Activated naive CD8-positive, alpha-beta T cell treated with anti-CD3 and anti-CD28 coated beads, Interleukin-2, amount 50 U/mL, for 24 hours (primary cell): ENCODE measurements around the gene PXYLP1.

Experiments used
- ATAC-seq: fragments of 150-1000 bp; cut with Tn5 transposase; one replicate; pipeline ENCODE4 v1.10.0; 2021
- DNase-seq: peaks from one replicate; pipeline ENCODE4 v3.0.0; 2021
- H3K27ac Mint-ChIP-seq: one replicate; pipeline ENCODE4 v1.8.0; 2021; ENCODE audit warnings: mild to moderate bottlenecking, mixed read lengths
- H3K27me3 Mint-ChIP-seq: one replicate; pipeline ENCODE4 v1.8.0; 2021; ENCODE audit warnings: mixed read lengths
- H3K36me3 Mint-ChIP-seq: one replicate; pipeline ENCODE4 v1.8.0; 2021; ENCODE audit warnings: low read depth, mixed read lengths
- H3K4me1 Mint-ChIP-seq: one replicate; pipeline ENCODE4 v1.8.0; 2021; ENCODE audit warnings: mixed read lengths
- H3K4me3 Mint-ChIP-seq: one replicate; pipeline ENCODE4 v1.8.0; 2021; ENCODE audit warnings: mild to moderate bottlenecking, moderate library complexity, mixed read lengths
- H3K9me3 Mint-ChIP-seq: one replicate; pipeline ENCODE4 v1.8.0; 2021; ENCODE audit warnings: mixed read lengths

The PXYLP1 gene

GRCh38 chr3:141236361-141236760 lies 4.7 kb downstream of the PXYLP1 start:
- no peak overlapping the region for H3K4me3 Mint-ChIP-seq
- no peaks in the 10 kb centered on the region for H3K27me3 Mint-ChIP-seq
- peaks cover 14% of the 10 kb centered on the region for H3K36me3 Mint-ChIP-seq
- H3K9me3 Mint-ChIP-seq = no peaks in the 10 kb centered on the region
- H3K27ac Mint-ChIP-seq = peak overlapping the region; percentile 10
- DNase-seq (no peak), ATAC-seq (no peak)
- peaks cover 79% of the 10 kb centered on the region for H3K4me1 Mint-ChIP-seq

- Mint-ChIP-seq H3K36me3 (peaks cover 18% of the 10 kb centered on the region), H3K27me3 (no peaks in the 10 kb centered on the region), H3K4me1 (peaks cover 82% of the 10 kb centered on the region), H3K9me3 (no peaks in the 10 kb centered on the region), H3K4me3 (peak overlapping the region; percentile 26), H3K27ac (peak overlapping the region; percentile 76)
- DNase-seq = peak; percentile 26
- peak; percentile 91 for ATAC-seq
These were observed 6.3 kb downstream of the PXYLP1 start for GRCh38 chr3:141237701-141238521.

GRCh38 chr3:141239511-141240281 lies 8.1 kb downstream of the PXYLP1 start:
- Mint-ChIP-seq H3K4me1 (peaks cover 80% of the 10 kb centered on the region), H3K9me3 (no peaks in the 10 kb centered on the region)

GRCh38 chr3:141240286-141240685 lies 8.7 kb downstream of the PXYLP1 start:
- H3K27ac Mint-ChIP-seq = no peak overlapping the region
- H3K4me3 Mint-ChIP-seq = no peak overlapping the region
- peaks cover 19% of the 10 kb centered on the region for H3K36me3 Mint-ChIP-seq
- no peak for ATAC-seq
- no peaks in the 10 kb centered on the region for H3K27me3 Mint-ChIP-seq
- H3K4me1 Mint-ChIP-seq = peaks cover 76% of the 10 kb centered on the region
- H3K9me3 Mint-ChIP-seq = no peaks in the 10 kb centered on the region
- no peak for DNase-seq

More at GRCh38 chr3:141239511-141240281, 8.1 kb downstream of the PXYLP1 start:
- ATAC-seq (no peak), DNase-seq (no peak)
- H3K27me3 Mint-ChIP-seq = no peaks in the 10 kb centered on the region
- H3K36me3 Mint-ChIP-seq = peaks cover 19% of the 10 kb centered on the region
- no peak overlapping the region for H3K4me3 Mint-ChIP-seq
- no peak overlapping the region for H3K27ac Mint-ChIP-seq

GRCh38 chr3:141240687-141241615 lies 9.3 kb downstream of the PXYLP1 start:
- H3K27ac Mint-ChIP-seq = no peak overlapping the region
- H3K4me1 Mint-ChIP-seq = peaks cover 72% of the 10 kb centered on the region
- no peak for ATAC-seq
- H3K4me3 Mint-ChIP-seq = no peak overlapping the region
- no peaks in the 10 kb centered on the region for H3K27me3 Mint-ChIP-seq
- no peaks in the 10 kb centered on the region for H3K9me3 Mint-ChIP-seq
- no peak for DNase-seq
- peaks cover 16% of the 10 kb centered on the region for H3K36me3 Mint-ChIP-seq

GRCh38 chr3:141241616-141242376 lies 10.2 kb downstream of the PXYLP1 start:
- H3K4me3 Mint-ChIP-seq = no peak overlapping the region
- peaks cover 14% of the 10 kb centered on the region for H3K36me3 Mint-ChIP-seq
- no peaks in the 10 kb centered on the region for H3K9me3 Mint-ChIP-seq
- no peak overlapping the region for H3K27ac Mint-ChIP-seq
- H3K4me1 Mint-ChIP-seq = peaks cover 65% of the 10 kb centered on the region
- no peak for ATAC-seq
- no peaks in the 10 kb centered on the region for H3K27me3 Mint-ChIP-seq
- no peak for DNase-seq

GRCh38 chr3:141242377-141243092 lies 10.9 kb downstream of the PXYLP1 start:
- Mint-ChIP-seq H3K27ac (peak overlapping the region; percentile 78), H3K9me3 (no peaks in the 10 kb centered on the region), H3K36me3 (peaks cover 14% of the 10 kb centered on the region), H3K4me1 (peaks cover 59% of the 10 kb centered on the region), H3K4me3 (peak overlapping the region; percentile 53), H3K27me3 (no peaks in the 10 kb centered on the region)
- no peak for ATAC-seq
- DNase-seq = no peak

- H3K27me3 Mint-ChIP-seq = no peaks in the 10 kb centered on the region
- H3K4me3 Mint-ChIP-seq = peak overlapping the region; percentile 53
- peaks cover 14% of the 10 kb centered on the region for H3K36me3 Mint-ChIP-seq
- no peaks in the 10 kb centered on the region for H3K9me3 Mint-ChIP-seq
- ATAC-seq = peak; percentile 100
- H3K4me1 Mint-ChIP-seq = peaks cover 52% of the 10 kb centered on the region
- DNase-seq = peak; percentile 74
- H3K27ac Mint-ChIP-seq = peak overlapping the region; percentile 78
These were observed 11.7 kb downstream of the PXYLP1 start for GRCh38 chr3:141243271-141243707.

- Mint-ChIP-seq H3K27me3 (no peaks in the 10 kb centered on the region), H3K36me3 (peaks cover 5% of the 10 kb centered on the region), H3K4me1 (peaks cover 22% of the 10 kb centered on the region), H3K9me3 (no peaks in the 10 kb centered on the region), H3K27ac (no peak overlapping the region), H3K4me3 (no peak overlapping the region)
- ATAC-seq (no peak), DNase-seq (no peak)
These were observed 14.8 kb downstream of the PXYLP1 start for GRCh38 chr3:141246224-141246957.

- no peaks in the 10 kb centered on the region for H3K9me3 Mint-ChIP-seq
- no peaks in the 10 kb centered on the region for H3K27me3 Mint-ChIP-seq
- H3K27ac Mint-ChIP-seq = no peak overlapping the region
- peaks cover 20% of the 10 kb centered on the region for H3K4me1 Mint-ChIP-seq
- H3K36me3 Mint-ChIP-seq = peaks cover 5% of the 10 kb centered on the region
- DNase-seq (no peak), ATAC-seq (no peak)
- H3K4me3 Mint-ChIP-seq = no peak overlapping the region
These were observed 15.3 kb downstream of the PXYLP1 start for GRCh38 chr3:141246958-141247301.

GRCh38 chr3:141248064-141248463 lies 16.4 kb downstream of the PXYLP1 start:
- Mint-ChIP-seq H3K36me3 (no peaks in the 10 kb centered on the region), H3K4me1 (peaks cover 11% of the 10 kb centered on the region), H3K27me3 (no peaks in the 10 kb centered on the region), H3K27ac (no peak overlapping the region), H3K4me3 (no peak overlapping the region), H3K9me3 (no peaks in the 10 kb centered on the region)
- no peak for ATAC-seq
- DNase-seq = no peak

GRCh38 chr3:141249041-141249440 lies 17.4 kb downstream of the PXYLP1 start:
- DNase-seq (no peak), ATAC-seq (no peak)
- H3K27ac Mint-ChIP-seq = no peak overlapping the region
- peaks cover 3% of the 10 kb centered on the region for H3K4me1 Mint-ChIP-seq
- H3K27me3 Mint-ChIP-seq = no peaks in the 10 kb centered on the region
- H3K36me3 Mint-ChIP-seq = no peaks in the 10 kb centered on the region
- H3K9me3 Mint-ChIP-seq = no peaks in the 10 kb centered on the region
- no peak overlapping the region for H3K4me3 Mint-ChIP-seq

GRCh38 chr3:141250342-141250741 lies 18.7 kb downstream of the PXYLP1 start:
- H3K9me3 Mint-ChIP-seq = no peaks in the 10 kb centered on the region
- ATAC-seq = no peak
- H3K27ac Mint-ChIP-seq = no peak overlapping the region

More at GRCh38 chr3:141250342-141250741, 18.7 kb downstream of the PXYLP1 start:
- Mint-ChIP-seq H3K27me3 (no peaks in the 10 kb centered on the region), H3K36me3 (no peaks in the 10 kb centered on the region), H3K4me1 (no peaks in the 10 kb centered on the region), H3K4me3 (no peak overlapping the region)
- no peak for DNase-seq
